HepG2 (cell line): ENCODE data around the gene SUSD6. TPM values are rescaled to one million over a fixed set of nuclear protein-coding genes. Genes with fewer than 3 reads are reported as not detected.

ENCODE experiments used
- BCL6 ChIP-seq: IDR thresholded peaks from 2 replicates; pipeline ENCODE4 v1.6.1; 2016; ENCODE audit warnings: missing genetic modification reagents, missing compliant biosample characterization
- CEBPB ChIP-seq: IDR thresholded peaks from 2 replicates; pipeline ENCODE4 v1.6.1; 2011; ENCODE audit warnings: low read depth, low read length, improper control_type of control experiment, borderline replicate concordance
- ELF3 ChIP-seq: IDR thresholded peaks from 2 replicates; pipeline ENCODE4 v1.6.1; 2016; ENCODE audit warnings: missing genetic modification reagents, missing compliant biosample characterization
- GABPB1 ChIP-seq: IDR thresholded peaks from 2 replicates; pipeline ENCODE4 v1.6.1; 2016; ENCODE audit warnings: mild to moderate bottlenecking, missing genetic modification reagents, moderate library complexity, missing compliant biosample characterization
- GATA4 ChIP-seq: sonication (generic); IDR thresholded peaks from 2 replicates; pipeline ENCODE4 v1.6.1; 2016; ENCODE audit warnings: antibody characterized with exemption, low read depth, borderline replicate concordance
- GLMP ChIP-seq: sonication (generic); formaldehyde crosslinking; IDR thresholded peaks from 2 replicates; pipeline ENCODE4 v1.9.0; 2021; ENCODE audit warnings: missing genetic modification reagents, mild to moderate bottlenecking, borderline replicate concordance
- HNRNPLL ChIP-seq: fragments of 200-400 bp; formaldehyde crosslinking; IDR thresholded peaks from 2 replicates; pipeline ENCODE4 v1.6.1; 2017; ENCODE audit warnings: mild to moderate bottlenecking, low read depth, low read length; ENCODE audit not compliant: poor library complexity, severe bottlenecking
- ISX ChIP-seq: sonication (generic); formaldehyde crosslinking; conservative IDR thresholded peaks from 2 replicates; pipeline ENCODE4 v1.5.0; 2020; ENCODE audit warnings: missing genetic modification reagents
- KLF15 ChIP-seq: sonication (generic); formaldehyde crosslinking; IDR thresholded peaks from 2 replicates; pipeline ENCODE4 v1.8.1; 2023; ENCODE audit warnings: borderline replicate concordance, mild to moderate bottlenecking, inconsistent platforms, missing genetic modification reagents, mixed read lengths
- MEIS2 ChIP-seq: sonication (generic); formaldehyde crosslinking; IDR thresholded peaks from 2 replicates; pipeline ENCODE4 v1.9.0; 2021; ENCODE audit warnings: mild to moderate bottlenecking, missing genetic modification reagents
- MTF1 ChIP-seq: sonication (generic); formaldehyde crosslinking; IDR thresholded peaks from 2 replicates; pipeline ENCODE4 v1.5.0; 2020; ENCODE audit warnings: missing genetic modification reagents
- NFKBIZ ChIP-seq: IDR thresholded peaks from 2 replicates; pipeline ENCODE4 v1.6.1; 2018; ENCODE audit warnings: missing genetic modification reagents, missing compliant biosample characterization
- NFYC ChIP-seq: IDR thresholded peaks from 2 replicates; pipeline ENCODE4 v1.6.1; 2016; ENCODE audit warnings: missing genetic modification reagents, missing compliant biosample characterization
- SIX1 ChIP-seq: sonication (generic); formaldehyde crosslinking; IDR thresholded peaks from 2 replicates; pipeline ENCODE4 v1.4.0; 2020; ENCODE audit warnings: missing genetic modification reagents, borderline replicate concordance
- SIX4 ChIP-seq: sonication (generic); formaldehyde crosslinking; IDR thresholded peaks from 2 replicates; pipeline ENCODE4 v1.4.0; 2020; ENCODE audit warnings: missing genetic modification reagents
- SMARCE1 ChIP-seq: fragments of 450-650 bp; IDR thresholded peaks from 2 replicates; pipeline ENCODE4 v1.6.1; 2017; ENCODE audit warnings: borderline replicate concordance
- YEATS4 ChIP-seq: sonication (generic); formaldehyde crosslinking; IDR thresholded peaks from 2 replicates; pipeline ENCODE4 v1.4.0; 2020; ENCODE audit warnings: missing genetic modification reagents, borderline replicate concordance
- ZBTB8A ChIP-seq: sonication (generic); formaldehyde crosslinking; IDR thresholded peaks from 2 replicates; pipeline ENCODE4 v1.4.0; 2020; ENCODE audit warnings: mild to moderate bottlenecking, low read depth, missing genetic modification reagents, borderline replicate concordance
- ZFP82 ChIP-seq: sonication (generic); formaldehyde crosslinking; IDR thresholded peaks from 2 replicates; pipeline ENCODE4 v1.5.1; 2020; ENCODE audit warnings: mild to moderate bottlenecking, missing genetic modification reagents, borderline replicate concordance
- ZNF138 ChIP-seq: sonication (generic); formaldehyde crosslinking; IDR thresholded peaks from 2 replicates; pipeline ENCODE4 v1.5.0; 2020; ENCODE audit warnings: mild to moderate bottlenecking, low read depth, missing genetic modification reagents
- ZNF205 ChIP-seq: IDR thresholded peaks from 2 replicates; pipeline ENCODE4 v1.6.1; 2018; ENCODE audit warnings: missing biosample characterization, missing genetic modification reagents
- ZNF367 ChIP-seq: sonication (generic); formaldehyde crosslinking; IDR thresholded peaks from 2 replicates; pipeline ENCODE4 v1.4.0; 2020; ENCODE audit warnings: missing genetic modification reagents, borderline replicate concordance
- ZNF816 ChIP-seq: sonication (generic); formaldehyde crosslinking; IDR thresholded peaks from 2 replicates; pipeline ENCODE4 v1.8.0; 2022; ENCODE audit warnings: missing genetic modification reagents, mild to moderate bottlenecking, borderline replicate concordance
- ZNF850 ChIP-seq: sonication (generic); formaldehyde crosslinking; conservative IDR thresholded peaks from 2 replicates; pipeline ENCODE4 v1.9.0; 2021; ENCODE audit warnings: mild to moderate bottlenecking, missing genetic modification reagents
- polyA plus RNA-seq, 8 experiments: library from polyadenylated mRNA; depleted of rRNA in 3 of 8; stranded (reverse) in 7 of 8; unstranded in 1 of 8; fragments of >200 nt; fragmentation: Illumina TruSeq in 4 of 8; extraction: Trizol in 4 of 8; gene quantifications; 2 replicates each; pipeline versions ENCODE4 v1.2.1 to v1.2.3, GENCODE V29; 2011 to 2016; ENCODE audit warnings: low read depth in 4 of 8, missing spikeins in 1 of 8, mixed read lengths in 1 of 8; ENCODE audit not compliant: insufficient read depth in 1 of 8
- total RNA-seq, 5 experiments: library from RNA; depleted of rRNA; stranded (reverse); fragments of >200 nt; fragmentation: Illumina TruSeq; extraction: Trizol; gene quantifications; 2 replicates each; pipeline ENCODE4 v1.2.3, GENCODE V29; 2016; ENCODE audit warnings: low read depth in 1 of 5
- TF ChIP-seq, protein P1 (sequence below): sonication (generic); formaldehyde crosslinking; IDR thresholded peaks from 2 replicates; pipeline ENCODE4 v1.5.0; 2020; ENCODE audit warnings: mild to moderate bottlenecking, missing genetic modification reagents
- TF ChIP-seq, protein P2 (sequence below): sonication (generic); formaldehyde crosslinking; IDR thresholded peaks from 2 replicates; pipeline ENCODE4 v1.5.1; 2020; ENCODE audit warnings: missing genetic modification reagents, mild to moderate bottlenecking, borderline replicate concordance

Gene SUSD6
- total and polyA plus RNA-seq, 2 of the 13 experiments (the other 11 are each of a cell fraction or from before 2014, with no cell fraction given): 7.2 to 7.4 TPM

- TF ChIP-seq GLMP (CRISPR knock-in tag) (no peak), KLF15 (CRISPR knock-in tag) (no peak), ZNF816 (CRISPR knock-in tag) (no peak), ZNF850 (CRISPR knock-in tag) (no peak), MTF1 (CRISPR knock-in tag) (no peak), NFYC (CRISPR knock-in tag) (no peak), BCL6 (CRISPR knock-in tag) (no peak), ISX (CRISPR knock-in tag) (no peak), ELF3 (no peak), CEBPB (no peak), SIX1 (CRISPR knock-in tag) (no peak), SMARCE1 (no peak), GABPB1 (CRISPR knock-in tag) (peak; percentile 78), ZNF138 (no peak), GATA4 (no peak), ZNF367 (CRISPR knock-in tag) (no peak), ZFP82 (CRISPR knock-in tag) (no peak), YEATS4 (CRISPR knock-in tag) (peak; percentile 42; the same call in 1 of the 2 replicates), NFKBIZ (CRISPR knock-in tag) (no peak), ZBTB8A (no peak), SIX4 (CRISPR knock-in tag) (no peak), HNRNPLL (peak; percentile 48), MEIS2 (CRISPR knock-in tag) (no peak; the same call in 1 of the 2 replicates), ZNF205 (CRISPR knock-in tag) (0 out of 2 replicates have a peak, but pooled peaks have one; percentile 56)
- TF ChIP-seq, protein P1, sequence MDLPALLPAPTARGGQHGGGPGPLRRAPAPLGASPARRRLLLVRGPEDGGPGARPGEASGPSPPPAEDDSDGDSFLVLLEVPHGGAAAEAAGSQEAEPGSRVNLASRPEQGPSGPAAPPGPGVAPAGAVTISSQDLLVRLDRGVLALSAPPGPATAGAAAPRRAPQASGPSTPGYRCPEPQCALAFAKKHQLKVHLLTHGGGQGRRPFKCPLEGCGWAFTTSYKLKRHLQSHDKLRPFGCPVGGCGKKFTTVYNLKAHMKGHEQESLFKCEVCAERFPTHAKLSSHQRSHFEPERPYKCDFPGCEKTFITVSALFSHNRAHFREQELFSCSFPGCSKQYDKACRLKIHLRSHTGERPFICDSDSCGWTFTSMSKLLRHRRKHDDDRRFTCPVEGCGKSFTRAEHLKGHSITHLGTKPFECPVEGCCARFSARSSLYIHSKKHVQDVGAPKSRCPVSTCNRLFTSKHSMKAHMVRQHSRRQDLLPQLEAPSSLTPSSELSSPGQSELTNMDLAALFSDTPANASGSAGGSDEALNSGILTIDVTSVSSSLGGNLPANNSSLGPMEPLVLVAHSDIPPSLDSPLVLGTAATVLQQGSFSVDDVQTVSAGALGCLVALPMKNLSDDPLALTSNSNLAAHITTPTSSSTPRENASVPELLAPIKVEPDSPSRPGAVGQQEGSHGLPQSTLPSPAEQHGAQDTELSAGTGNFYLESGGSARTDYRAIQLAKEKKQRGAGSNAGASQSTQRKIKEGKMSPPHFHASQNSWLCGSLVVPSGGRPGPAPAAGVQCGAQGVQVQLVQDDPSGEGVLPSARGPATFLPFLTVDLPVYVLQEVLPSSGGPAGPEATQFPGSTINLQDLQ (CRISPR knock-in tag): no peak
- TF ChIP-seq, protein P2, sequence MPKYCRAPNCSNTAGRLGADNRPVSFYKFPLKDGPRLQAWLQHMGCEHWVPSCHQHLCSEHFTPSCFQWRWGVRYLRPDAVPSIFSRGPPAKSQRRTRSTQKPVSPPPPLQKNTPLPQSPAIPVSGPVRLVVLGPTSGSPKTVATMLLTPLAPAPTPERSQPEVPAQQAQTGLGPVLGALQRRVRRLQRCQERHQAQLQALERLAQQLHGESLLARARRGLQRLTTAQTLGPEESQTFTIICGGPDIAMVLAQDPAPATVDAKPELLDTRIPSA (CRISPR knock-in tag): no peak
Measured at GRCh38 chr14:69726761-69727511, 115.5 kb downstream of the SUSD6 start (continued).
